CD1c-positive myeloid dendritic cell (primary cell): ENCODE data around the gene STAMBPL1.
A peak's percentile ranks its signal among the peaks of the same experiment; 100 is the strongest.
"Not testable (repeated sequence)": the region's sequence is repeated elsewhere in the genome, so short reads cannot be mapped to it uniquely, and the experiment has no call there.

ENCODE experiments used
- DNase-seq: peaks from one replicate; pipeline ENCODE4 v3.0.0-alpha.2; 2016; ENCODE audit errors: extremely low spot score

STAMBPL1 gene

DNA sequence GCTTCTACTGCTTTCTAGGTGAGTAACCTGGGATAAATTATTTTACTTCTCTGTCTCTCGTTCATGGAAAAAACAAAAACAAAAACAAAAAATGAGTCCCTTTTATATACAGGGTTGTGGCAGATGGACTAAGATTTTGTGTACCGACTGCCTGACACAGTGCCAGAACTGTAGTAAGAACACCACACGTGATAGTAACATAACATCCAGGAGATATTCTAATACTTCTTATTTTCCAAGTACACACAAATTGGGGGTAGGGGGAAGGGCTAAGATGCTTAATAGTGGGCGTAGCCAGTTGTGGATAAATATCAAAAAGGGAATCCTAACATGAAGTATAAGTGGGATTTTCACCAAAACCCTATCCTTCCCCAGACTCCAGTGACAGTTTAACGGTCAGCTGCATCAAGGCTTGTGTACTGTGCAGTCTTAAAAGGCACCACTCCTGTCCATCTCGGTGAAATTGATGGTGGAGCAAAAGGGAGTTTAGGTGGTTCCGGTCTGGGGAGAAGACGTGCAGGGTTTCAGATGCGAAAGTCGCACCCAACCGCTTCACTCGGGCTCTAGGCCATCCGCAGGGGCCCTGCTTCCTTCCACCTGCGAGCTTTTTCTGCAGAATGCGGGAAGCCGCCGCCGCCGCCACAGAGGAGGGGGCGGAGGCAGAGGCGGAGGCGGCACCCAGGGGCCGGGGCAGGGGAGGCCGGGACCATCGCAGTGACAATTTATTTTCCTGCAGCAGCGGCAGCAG lies at the start of gene STAMBPL1:
Gene STAMBPL1, plus strand, starts transcription at position 712 of the 748 bp plus-strand sequence. CDS start 21,464 bp downstream, outside the sequence.
- DNase-seq = peak; percentile 65

GRCh38 chr10:88830643-88831268 lies 49.3 kb upstream of the STAMBPL1 start:
- no peak for DNase-seq

DNA sequence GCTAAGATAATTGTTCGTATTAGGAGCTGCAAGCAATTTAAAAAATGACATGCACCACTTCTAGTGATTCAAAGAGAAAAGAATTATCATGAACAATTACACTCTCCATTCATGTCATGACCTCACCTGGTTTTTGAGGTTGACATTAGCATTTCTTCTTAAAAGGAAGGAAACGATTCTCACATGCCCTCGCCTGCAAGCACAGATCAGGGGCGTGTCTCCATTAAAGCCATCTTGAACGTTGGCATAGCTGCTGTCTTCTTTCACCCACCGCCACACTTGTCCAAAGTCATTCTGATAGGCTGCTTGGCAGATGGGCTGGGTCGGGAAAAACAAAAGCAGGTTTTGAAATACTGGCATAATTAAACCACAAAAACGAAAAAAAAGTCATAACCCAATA lies 48.3 kb upstream of the STAMBPL1 start:
- DNase-seq = peak; percentile 10

GRCh38 chr10:88832376-88832775 lies 47.7 kb upstream of the STAMBPL1 start:
- DNase-seq = no peak

DNA sequence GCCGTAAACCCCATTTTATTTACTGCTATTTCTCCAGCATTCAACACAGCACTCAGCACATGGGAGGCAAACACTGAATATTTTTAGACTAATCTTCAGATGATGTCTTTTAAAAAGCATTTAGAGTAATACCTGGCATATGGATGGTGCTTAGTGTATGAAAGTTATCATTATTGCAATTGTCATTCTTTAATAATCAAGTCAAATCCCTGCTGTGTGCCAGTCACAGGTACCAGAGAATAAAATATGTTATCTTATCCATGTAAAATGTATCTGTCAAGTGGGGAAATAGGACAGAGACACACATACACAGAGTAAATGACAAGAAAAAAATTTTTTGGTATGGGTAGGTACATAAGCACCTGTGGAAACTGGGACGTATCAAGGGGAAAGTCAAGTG lies 46.9 kb upstream of the STAMBPL1 start:
- no peak for DNase-seq

GRCh38 chr10:88833723-88834122 lies 46.3 kb upstream of the STAMBPL1 start:
- peak; percentile 72 for DNase-seq

GRCh38 chr10:88835096-88835909 lies 44.7 kb upstream of the STAMBPL1 start:
- peak; percentile 92 for DNase-seq

DNA sequence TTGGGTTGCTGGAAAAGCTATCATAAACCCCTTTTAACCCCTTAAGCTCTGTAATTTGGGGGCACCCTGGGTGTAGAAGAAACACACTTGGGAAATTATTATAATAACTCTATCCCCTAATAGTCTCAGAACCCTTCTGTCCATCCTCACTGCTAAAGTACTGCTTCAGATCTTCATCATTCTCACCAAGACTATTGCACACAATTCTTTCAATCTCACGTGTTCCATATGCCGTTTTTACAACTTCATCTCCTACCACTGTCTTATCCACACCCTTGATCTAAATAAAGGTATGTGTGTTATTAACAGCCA lies 44.2 kb upstream of the STAMBPL1 start:
- DNase-seq = no peak

- DNase-seq = not testable (repeated sequence)
These were observed 42.4 kb upstream of the STAMBPL1 start for GRCh38 chr10:88837632-88838031.

DNA sequence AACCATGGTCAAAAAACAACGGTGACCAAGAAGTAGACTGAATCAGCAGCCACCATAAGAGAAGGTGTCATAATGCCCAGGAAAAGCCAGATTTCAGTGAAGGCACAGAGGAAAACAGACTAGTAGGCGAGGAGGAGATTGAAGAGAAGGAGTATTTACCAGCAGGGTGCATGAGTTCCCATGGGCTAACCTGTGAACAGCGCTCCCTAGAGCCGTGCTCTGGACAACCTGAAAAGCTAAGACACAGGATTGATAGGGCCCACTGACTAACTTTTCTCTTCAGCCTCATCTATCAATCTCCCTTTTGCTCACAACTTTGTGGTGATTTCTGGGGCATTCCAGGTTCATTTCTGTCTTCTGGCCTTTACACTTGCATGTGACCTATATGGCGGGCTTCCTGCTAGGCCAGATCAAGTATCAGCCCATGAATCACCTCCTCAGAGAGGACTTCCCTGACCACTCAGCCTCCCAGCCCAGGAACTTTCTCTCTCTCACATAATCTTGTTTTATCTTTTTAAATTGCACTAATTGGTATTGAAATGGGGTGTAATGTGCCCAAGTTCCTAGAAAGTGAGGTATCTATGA lies 41.2 kb upstream of the STAMBPL1 start:
- DNase-seq = no peak

- DNase-seq = no peak
These were observed 39.9 kb upstream of the STAMBPL1 start for GRCh38 chr10:88840104-88840503.

- DNase-seq = peak; percentile 45
These were observed 39.2 kb upstream of the STAMBPL1 start for GRCh38 chr10:88840881-88841280.

GRCh38 chr10:88841316-88842111 lies 38.5 kb upstream of the STAMBPL1 start:
- no peak for DNase-seq

- DNase-seq = no peak
These were observed 36.9 kb upstream of the STAMBPL1 start for GRCh38 chr10:88843171-88843570.

GRCh38 chr10:88848499-88848898 lies 31.5 kb upstream of the STAMBPL1 start:
- DNase-seq = peak; percentile 79

DNA sequence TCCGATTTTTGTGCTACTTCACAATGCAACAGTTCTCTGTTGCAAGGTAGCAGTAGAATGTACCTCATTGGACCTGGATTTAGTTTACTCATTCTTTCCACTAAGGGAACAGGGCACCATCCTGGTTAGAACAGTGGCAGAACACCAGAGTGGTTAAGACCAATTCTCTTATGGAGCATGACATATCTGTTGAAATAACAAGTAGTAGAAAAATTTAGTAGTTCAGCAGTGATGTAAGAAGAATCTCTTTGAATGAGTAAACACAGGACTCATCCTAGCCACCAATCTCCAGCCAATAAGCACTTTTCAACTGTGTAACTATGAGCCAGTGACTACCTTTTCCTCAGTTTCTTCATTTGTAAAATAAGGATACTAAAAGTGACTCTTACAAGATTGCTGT lies 30.8 kb upstream of the STAMBPL1 start:
- no peak for DNase-seq

DNA sequence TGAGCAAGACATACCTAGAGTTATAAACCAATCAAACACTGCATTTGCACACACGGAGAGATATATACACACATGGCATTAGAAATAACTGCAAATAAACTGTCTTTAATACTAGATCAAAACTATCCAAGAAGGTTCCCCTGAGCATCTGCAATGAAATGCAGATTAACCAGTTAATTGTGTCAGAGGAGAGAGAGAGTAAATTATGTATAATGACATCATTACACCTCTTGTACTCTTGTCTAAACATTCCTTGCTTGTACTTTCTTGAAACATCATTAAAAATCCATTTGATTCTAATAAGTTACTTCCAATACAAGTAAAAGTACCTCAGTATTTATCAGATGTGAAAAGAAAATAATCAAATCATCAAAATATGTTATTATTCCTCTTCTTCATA lies 29.3 kb upstream of the STAMBPL1 start:
- DNase-seq = no peak

GRCh38 chr10:88851706-88852105 lies 28.3 kb upstream of the STAMBPL1 start, which contains the start of gene ANKRD22:
TSS of gene ANKRD22 (minus strand) at chr10:88851844. CDS start at chr10:88851607, 237 bp downstream.
- peak; percentile 64 for DNase-seq

DNA sequence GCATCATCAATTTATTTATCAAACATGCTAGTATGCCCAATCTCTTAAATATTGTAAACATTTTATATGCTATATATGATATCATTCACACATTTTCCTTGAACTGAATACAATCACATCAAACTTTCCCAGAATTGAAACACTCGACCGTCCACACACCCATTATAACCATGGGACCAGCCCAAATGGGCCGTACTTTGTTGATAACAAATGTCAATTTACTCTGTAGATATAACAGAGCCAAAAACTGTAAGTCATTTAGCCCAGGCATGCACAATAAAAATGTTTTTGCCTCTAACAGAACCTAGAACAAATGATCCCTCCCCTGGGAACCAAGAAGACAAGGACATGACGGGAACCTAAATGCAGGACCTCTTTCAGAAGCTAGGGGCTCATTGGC lies 27.7 kb upstream of the STAMBPL1 start:
- no peak for DNase-seq

DNA sequence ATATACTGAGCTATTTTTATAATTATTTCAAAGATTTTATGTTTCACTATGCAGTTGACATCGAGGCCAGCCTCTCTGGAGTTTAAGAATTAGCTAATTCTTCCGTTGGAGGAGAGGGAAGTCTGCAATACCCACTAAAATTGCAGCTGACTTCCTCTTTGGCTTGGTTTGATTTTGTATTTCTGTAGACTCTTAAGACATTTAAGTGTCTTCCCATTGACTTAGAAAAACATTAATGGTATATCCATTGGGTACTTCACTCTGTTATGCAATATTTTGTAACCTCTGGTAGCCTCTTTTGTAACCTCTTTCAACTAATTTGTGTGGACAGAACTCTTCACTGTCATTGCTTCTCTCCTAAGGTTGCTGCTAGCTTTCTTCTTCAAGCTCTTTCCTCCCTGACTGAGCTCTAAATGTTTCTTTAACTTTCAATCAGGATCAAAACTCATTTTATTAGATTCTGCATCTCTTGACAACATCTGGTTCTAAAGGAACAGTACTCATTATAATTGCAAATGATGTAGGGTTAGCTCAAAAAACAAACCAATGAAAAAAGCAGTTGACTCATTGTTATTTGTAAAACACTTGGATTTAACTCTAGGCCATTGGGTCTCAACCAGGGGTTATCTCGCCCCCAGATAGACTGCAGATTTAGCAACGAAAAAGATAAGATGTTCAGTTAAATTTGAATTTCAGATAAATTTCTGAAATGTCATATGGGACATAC lies 26.7 kb upstream of the STAMBPL1 start:
- peak; percentile 69 for DNase-seq

- no peak for DNase-seq
These were observed 25.4 kb upstream of the STAMBPL1 start for GRCh38 chr10:88854684-88855083.
